ENCODE results near the gene NLRC5.
"Not testable (repeated sequence)": the region's sequence is repeated elsewhere in the genome, so short reads cannot be mapped to it uniquely, and the experiment has no call there.

- not testable (repeated sequence) for TF ChIP-seq CTCF (IDR thresholded peaks at IDR 0.05; ENCODE audit: low read depth, low read length, poor library complexity, severe bottlenecking); EZH2phosphoT487 (IDR thresholded peaks at IDR 0.05; ENCODE audit: borderline replicate concordance, low read length)
These were observed 73.8 kb downstream of the NLRC5 start for GRCh38 chr16:57063189-57063588.

All from DOHH2 (cell line).